HCT116 (cell line): ENCODE results near the gene HES1. TPM values are rescaled to one million over a fixed set of nuclear protein-coding genes. Genes with fewer than 3 reads are reported as not detected.
"Not testable (repeated sequence)": the region's sequence is repeated elsewhere in the genome, so short reads cannot be mapped to it uniquely, and the experiment has no call there.

Experiments used
- ATAC-seq: fragments of 200-7000 bp; cut with Tn5 transposase; 2 replicates; pipeline ENCODE4 v1.9.1; 2020; ENCODE audit warnings: mild to moderate bottlenecking, moderate library complexity
- BruUV-seq: library from RNA; stranded (reverse); fragments of 400-500 nt; replicated peaks from 2 replicates; lab custom pipeline; 2021; lab: Mats Ljungman, UMichigan
- CTCF ChIA-PET: fragments of 300-600 bp; sonication (Branson Sonifier 250); formaldehyde crosslinking; loops from one replicate; lab custom pipeline; 2021; ENCODE audit warnings: antibody characterized with exemption; lab: Charles Lee
- POLR2A ChIA-PET: fragments of 300-600, 350-600 bp; sonication (Branson Sonifier 250); formaldehyde crosslinking; loops from one replicate; lab custom pipeline; 2021; ENCODE audit warnings: antibody characterized with exemption; lab: Charles Lee
- RAD21 ChIA-PET, 2 experiments: fragments of 300-600 bp; sonication (Branson Sonifier 250); formaldehyde crosslinking; loops; one replicate each; lab custom pipeline; 2023; ENCODE audit warnings: low total read pairs in 2 of 2; ENCODE audit not compliant: uncharacterized antibody in 2 of 2, unreplicated experiment in 2 of 2, low non-redundant PET in 1 of 2; lab: Charles Lee
- DNase-seq: peaks from one replicate; pipeline ENCODE4 v3.0.0-alpha.2; 2010; ENCODE audit warnings: low read depth, low spot score
- H2AFZ ChIP-seq: fragments of 200-600 bp; shearing (Covaris generic), sonication (generic); 2 replicates; pipeline ENCODE4 v1.6.1; 2017; ENCODE audit warnings: low read depth, mixed run types, mixed read lengths, antibody characterized with exemption, low read length; ENCODE audit not compliant: poor library complexity, severe bottlenecking
- H3K27ac ChIP-seq: 2 replicates; pipeline ENCODE4 v1.5.1; 2012; ENCODE audit warnings: low read depth, low read length
- H3K27me3 ChIP-seq: fragments of 200-600 bp; sonication (generic); 2 replicates; pipeline ENCODE4 v1.6.1; 2016; ENCODE audit warnings: mixed run types, low read length, mixed read lengths; ENCODE audit not compliant: insufficient read depth
- H3K36me3 ChIP-seq, 2 experiments: fragments of 200-500 bp in 1 of 2; fragments of 200-600 bp in 1 of 2; sonication (Bioruptor generic) in 1 of 2; sonication (generic) in 1 of 2; 2 replicates each; pipeline versions ENCODE4 v1.5.1 to v1.6.1; 2014 to 2016; ENCODE audit warnings: low read length in 2 of 2, inconsistent platforms in 1 of 2, mixed read lengths in 1 of 2, mixed run types in 1 of 2; ENCODE audit not compliant: insufficient read depth in 2 of 2, control insufficient read depth in 1 of 2
- H3K4me1 ChIP-seq, 2 experiments: fragments of 200-600 bp in 1 of 2; sonication (generic) in 1 of 2; 2 replicates each; pipeline versions ENCODE4 v1.5.1 to v1.6.1; 2012 to 2017; ENCODE audit warnings: low read length in 2 of 2, inconsistent platforms in 1 of 2, mild to moderate bottlenecking in 1 of 2, mixed read lengths in 1 of 2, mixed run types in 1 of 2, moderate library complexity in 1 of 2; ENCODE audit not compliant: insufficient read depth in 2 of 2, control insufficient read depth in 1 of 2
- H3K4me2 ChIP-seq: fragments of 200-600 bp; sonication (generic); 2 replicates; pipeline ENCODE4 v1.6.1; 2017; ENCODE audit warnings: mixed run types, low read length, mixed read lengths
- H3K4me3 ChIP-seq, 2 experiments: fragments of 200-600 bp in 1 of 2; sonication (generic) in 1 of 2; replicated peaks in 1 of 2; 2 replicates each; pipeline ENCODE4 v1.5.1; 2011 to 2016; ENCODE audit warnings: low read length in 2 of 2, control low read depth in 1 of 2, low read depth in 1 of 2, mild to moderate bottlenecking in 1 of 2, mixed read lengths in 1 of 2, mixed run types in 1 of 2
- H3K79me2 ChIP-seq: fragments of 200-600 bp; sonication (generic); 2 replicates; pipeline ENCODE4 v1.6.1; 2017; ENCODE audit warnings: mild to moderate bottlenecking, mixed run types, low read length, moderate library complexity, mixed read lengths; ENCODE audit not compliant: insufficient read depth
- H3K9ac ChIP-seq: fragments of 200-600 bp; sonication (generic); 2 replicates; pipeline ENCODE4 v1.6.1; 2016; ENCODE audit warnings: low read length, mixed read lengths
- H3K9me2 ChIP-seq: fragments of 200-600 bp; sonication (generic), shearing (Covaris generic); 2 replicates; pipeline ENCODE4 v1.6.1; 2017; ENCODE audit warnings: mixed run types, mild to moderate bottlenecking, moderate library complexity; ENCODE audit not compliant: insufficient read depth
- H3K9me3 ChIP-seq, 2 experiments: fragments of 200-500 bp in 1 of 2; fragments of 200-600 bp in 1 of 2; sonication (Bioruptor generic) in 1 of 2; sonication (generic) in 1 of 2; 2 replicates each; pipeline ENCODE4 v1.6.1; 2014 to 2017; ENCODE audit warnings: low read length in 2 of 2, mixed read lengths in 2 of 2, inconsistent platforms in 1 of 2, low read depth in 1 of 2, mild to moderate bottlenecking in 1 of 2, mixed run types in 1 of 2, moderate library complexity in 1 of 2; ENCODE audit not compliant: control insufficient read depth in 1 of 2, insufficient read depth in 1 of 2
- H4K20me1 ChIP-seq: fragments of 200-600 bp; sonication (generic), shearing (Covaris generic); 2 replicates; pipeline ENCODE4 v1.6.1; 2017; ENCODE audit warnings: mixed run types, mild to moderate bottlenecking, moderate library complexity; ENCODE audit not compliant: insufficient read depth
- ATF3 ChIP-seq: IDR thresholded peaks from 2 replicates; pipeline ENCODE4 v1.6.1; 2012
- CEBPB ChIP-seq: IDR thresholded peaks from 2 replicates; pipeline ENCODE4 v1.6.1; 2012; ENCODE audit warnings: low read depth
- EGR1 ChIP-seq: IDR thresholded peaks from 2 replicates; pipeline ENCODE4 v1.6.1; 2012; ENCODE audit warnings: low read depth
- FOSL1 ChIP-seq: IDR thresholded peaks from 2 replicates; pipeline ENCODE4 v1.6.1; 2012; ENCODE audit warnings: low read depth
- JUND ChIP-seq: IDR thresholded peaks from 2 replicates; pipeline ENCODE4 v1.6.1; 2012
- POLR2A ChIP-seq: IDR thresholded peaks from 2 replicates; pipeline ENCODE4 v1.7.0; 2011; ENCODE audit warnings: borderline replicate concordance; ENCODE audit not compliant: insufficient read depth, insufficient read length; ENCODE audit errors: extremely low read depth
- SP1 ChIP-seq: IDR thresholded peaks from 2 replicates; pipeline ENCODE4 v1.6.1; 2012; ENCODE audit warnings: low read depth
- SRF ChIP-seq: IDR thresholded peaks from 2 replicates; pipeline ENCODE4 v1.6.1; 2012; ENCODE audit warnings: low read depth
- YY1 ChIP-seq: IDR thresholded peaks from 2 replicates; pipeline ENCODE4 v1.6.1; 2011; ENCODE audit warnings: low read length, low read depth, moderate library complexity, mild to moderate bottlenecking; ENCODE audit not compliant: insufficient replicate concordance; ENCODE audit errors: extremely low read depth
- ZFX ChIP-seq: fragments of 450-650 bp; IDR thresholded peaks from 2 replicates; pipeline ENCODE4 v1.6.1; 2017
- ZNF274 ChIP-seq: fragments of 200-500 bp; sonication (Bioruptor generic); IDR thresholded peaks from 2 replicates; pipeline ENCODE4 v1.6.1; 2014; ENCODE audit warnings: mild to moderate bottlenecking, low read depth, low read length, inconsistent platforms
- intact Hi-C: fragments of 100-400 bp; cut with micrococcal nuclease; formaldehyde crosslinking; loops from 2 replicates; pipeline ENCODE4 v1.10.0; 2022
- total RNA-seq: library from RNA; stranded (reverse); gene quantifications from one replicate; pipeline ENCODE4 v1.2.1, GENCODE V29; 2021; ENCODE audit not compliant: unreplicated experiment

The HES1 gene
- total RNA-seq, 1 experiment from 2014 or later, result 32.9 TPM

GRCh38 chr3:194126790-194127189 is 9.2 kb upstream of the HES1 start (continued):
- TF ChIP-seq ZFX, result no peak
- no peak for TF ChIP-seq CEBPB
- TF ChIP-seq, all 23 proteins: peak for 0

DNA sequence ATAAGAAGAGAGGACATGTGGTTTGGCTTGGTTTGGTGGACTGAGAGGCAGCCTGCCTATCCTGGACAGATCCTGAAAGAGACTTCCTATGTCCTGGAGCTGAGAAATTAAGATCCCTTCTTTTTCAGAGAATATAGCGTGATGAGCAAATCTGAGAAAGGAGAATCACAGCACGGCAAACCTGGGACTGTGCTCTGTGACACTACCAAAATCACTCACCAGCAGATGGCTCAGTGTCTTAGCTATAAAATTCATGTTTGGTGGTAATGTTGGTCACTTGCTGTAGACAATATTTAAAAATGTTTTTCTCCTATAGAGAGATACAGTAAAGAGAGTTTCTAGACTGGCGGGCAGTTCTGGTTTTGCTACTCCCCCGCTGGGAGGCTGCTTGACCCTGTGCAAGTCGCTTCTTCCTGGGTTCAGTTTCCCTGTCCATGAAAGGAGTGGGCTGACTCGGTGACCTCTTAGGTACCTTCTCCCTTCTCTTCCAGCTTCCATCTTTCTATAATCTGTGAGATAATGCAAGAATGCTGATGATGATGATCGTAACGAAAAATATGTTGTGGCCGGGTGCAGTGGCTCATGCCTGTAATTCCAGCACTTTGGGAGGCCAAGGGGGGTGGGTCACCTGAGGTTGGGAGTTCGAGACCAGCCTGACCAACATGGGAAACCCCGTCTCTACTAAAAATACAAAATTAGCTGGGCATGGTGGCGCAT is 7.6 kb upstream of the HES1 start:
- peaks cover 25% of the 10 kb centered on the region; the same call in 1 of the 2 replicates for H3K27me3 ChIP-seq
- RAD21 ChIA-PET, result interaction anchor here in 1 of 2 experiments (0.6 kb wide), 1 partner anchor 93 kb away, joined by 3 read pairs; no protein-coding TSS in a partner anchor
- H3K9me2 ChIP-seq, result no peaks in the 10 kb centered on the region
- no peak overlapping the region for H3K4me3 ChIP-seq
- CTCF ChIA-PET, result interaction anchor here (1.7 kb wide), 1 partner anchor 347 kb away, joined by 5 read pairs; no protein-coding TSS in a partner anchor
- H3K4me1 ChIP-seq, result peaks cover 13 to 28% of the 10 kb centered on the region in 2 experiments
- no peaks in the 10 kb centered on the region for H3K79me2 ChIP-seq
- no peak overlapping the region for H3K4me2 ChIP-seq
- POLR2A ChIA-PET, result interaction anchor here (0.9 to 1.0 kb wide), 2 partner anchors 8 to 38 kb away, joined by 3 read pairs; partner anchors contain the start of gene HES1
- H3K9me3 ChIP-seq, result no peaks in the 10 kb centered on the region
- DNase-seq, result no peak
- no TSS peak for BruUV-seq
- no peak for TF ChIP-seq EGR1
- TF ChIP-seq YY1, result no peak
- no peak for TF ChIP-seq SRF
- TF ChIP-seq FOSL1, result no peak
- TF ChIP-seq ZNF274, result no peak
- no peak for TF ChIP-seq JUND
- TF ChIP-seq SP1, result no peak
- no peak for TF ChIP-seq POLR2A
- no peak for TF ChIP-seq ATF3
- no peak for ATAC-seq
- H3K27ac ChIP-seq, result no peak overlapping the region
- no peak overlapping the region for H3K9ac ChIP-seq
- H3K36me3 ChIP-seq, result no peaks in the 10 kb centered on the region
- no peak overlapping the region for H2AFZ ChIP-seq
- no peaks in the 10 kb centered on the region for H4K20me1 ChIP-seq
- intact Hi-C loops, result no loop called here

DNA sequence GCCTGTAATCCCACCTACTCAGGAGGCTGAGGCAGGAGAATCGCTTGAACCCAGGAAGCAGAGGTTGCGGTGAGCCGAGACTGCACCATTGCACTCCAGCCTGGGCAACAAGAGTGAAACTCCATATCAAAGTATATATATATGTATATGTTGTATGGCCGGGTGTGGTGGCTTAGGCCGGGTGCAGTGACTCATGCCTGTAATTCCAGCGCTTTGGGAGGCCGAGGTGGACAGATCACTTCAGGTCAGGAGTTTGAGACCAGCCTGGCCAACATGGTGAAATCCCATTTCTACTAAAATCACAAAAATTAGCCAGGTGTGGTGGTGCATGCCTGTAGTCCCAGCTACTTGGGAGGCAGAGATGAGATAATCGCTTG is 7.0 kb upstream of the HES1 start:
- H4K20me1 ChIP-seq, POLR2A ChIA-PET, intact Hi-C loops, H3K9me3 ChIP-seq, H3K36me3 ChIP-seq, H3K79me2 ChIP-seq, H3K4me3 ChIP-seq, RAD21 ChIA-PET, H3K9me2 ChIP-seq, BruUV-seq, H3K27ac ChIP-seq, H3K4me2 ChIP-seq, ATAC-seq, H2AFZ ChIP-seq, H3K9ac ChIP-seq, DNase-seq: not testable (repeated sequence)
- Histone ChIP-seq H3K4me1 (peaks cover 18 to 34% of the 10 kb centered on the region in 2 experiments), H3K27me3 (peaks cover 25% of the 10 kb centered on the region; the same call in 1 of the 2 replicates)
- CTCF ChIA-PET, result interaction anchor here (1.7 kb wide), 1 partner anchor 348 kb away, joined by 5 read pairs; no protein-coding TSS in a partner anchor
